GM12891 (cell line): ENCODE results near the gene NKX2-4.

ENCODE experiments used
- PAX5 ChIP-seq: IDR thresholded peaks from 2 replicates; pipeline ENCODE4 v1.6.1; 2011; ENCODE audit warnings: low read length, moderate library complexity, mild to moderate bottlenecking; ENCODE audit not compliant: insufficient read depth, severe bottlenecking
- POLR2A ChIP-seq: IDR thresholded peaks from 2 replicates; pipeline ENCODE4 v1.6.1; 2011; ENCODE audit warnings: low read depth, low read length, control low read depth
- POLR2AphosphoS5 ChIP-seq: IDR thresholded peaks from 2 replicates; pipeline ENCODE4 v1.6.1; 2011; ENCODE audit warnings: low read depth, low read length, control low read depth
- POU2F2 ChIP-seq: IDR thresholded peaks from 2 replicates; pipeline ENCODE4 v1.6.1; 2011; ENCODE audit warnings: low read depth, mild to moderate bottlenecking, control low read depth, low read length, moderate library complexity
- SPI1 ChIP-seq: IDR thresholded peaks from 2 replicates; pipeline ENCODE4 v1.6.1; 2011; ENCODE audit warnings: low read depth, low read length, control low read depth
- TAF1 ChIP-seq: IDR thresholded peaks from 2 replicates; pipeline ENCODE4 v1.6.1; 2011; ENCODE audit warnings: low read depth, low read length, control low read depth

DNA sequence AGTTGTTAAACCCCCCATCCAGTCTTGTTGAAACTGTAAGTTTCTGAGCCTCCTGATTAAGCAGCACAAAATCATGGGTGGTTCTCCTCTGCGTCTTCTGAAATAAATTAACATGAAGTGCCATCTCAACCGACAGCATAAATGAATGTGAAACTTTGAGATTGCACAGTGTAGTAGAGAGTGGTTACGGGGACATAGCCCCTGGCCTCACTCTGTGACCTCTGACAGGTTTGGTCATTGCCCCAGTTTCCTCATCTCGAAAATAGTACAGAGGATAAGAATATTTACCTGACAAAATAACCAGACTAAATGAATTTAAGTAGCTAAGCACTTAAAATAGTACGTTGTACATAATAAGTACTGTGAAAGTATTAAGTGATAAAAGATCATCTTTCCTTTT, 19.1 kb downstream of the NKX2-4 start:
- TF ChIP-seq POLR2A (no peak), TAF1 (no peak), POLR2AphosphoS5 (no peak), SPI1 (no peak), POU2F2 (no peak), PAX5 (no peak)
